Hematopoietic multipotent progenitor cell treated with erythropoietin and hydrocortisone succinate and interleukin-3 and kit ligand, for 17 days (in vitro differentiated cells): Measurements from ENCODE around the gene HAGH.

Source experiments
- DNase-seq: peaks from one replicate; pipeline ENCODE4 v3.0.0-alpha.2; 2015; ENCODE audit warnings: low spot score

Gene HAGH

GRCh38 chr16:1786242-1787055, 40.2 kb downstream of the HAGH start:
- no peak for DNase-seq

GRCh38 chr16:1785846-1786170, 40.8 kb downstream of the HAGH start:
- DNase-seq, result no peak

- DNase-seq, result no peak
Observed at GRCh38 chr16:1784977-1785845, 41.4 kb downstream of the HAGH start.

DNA sequence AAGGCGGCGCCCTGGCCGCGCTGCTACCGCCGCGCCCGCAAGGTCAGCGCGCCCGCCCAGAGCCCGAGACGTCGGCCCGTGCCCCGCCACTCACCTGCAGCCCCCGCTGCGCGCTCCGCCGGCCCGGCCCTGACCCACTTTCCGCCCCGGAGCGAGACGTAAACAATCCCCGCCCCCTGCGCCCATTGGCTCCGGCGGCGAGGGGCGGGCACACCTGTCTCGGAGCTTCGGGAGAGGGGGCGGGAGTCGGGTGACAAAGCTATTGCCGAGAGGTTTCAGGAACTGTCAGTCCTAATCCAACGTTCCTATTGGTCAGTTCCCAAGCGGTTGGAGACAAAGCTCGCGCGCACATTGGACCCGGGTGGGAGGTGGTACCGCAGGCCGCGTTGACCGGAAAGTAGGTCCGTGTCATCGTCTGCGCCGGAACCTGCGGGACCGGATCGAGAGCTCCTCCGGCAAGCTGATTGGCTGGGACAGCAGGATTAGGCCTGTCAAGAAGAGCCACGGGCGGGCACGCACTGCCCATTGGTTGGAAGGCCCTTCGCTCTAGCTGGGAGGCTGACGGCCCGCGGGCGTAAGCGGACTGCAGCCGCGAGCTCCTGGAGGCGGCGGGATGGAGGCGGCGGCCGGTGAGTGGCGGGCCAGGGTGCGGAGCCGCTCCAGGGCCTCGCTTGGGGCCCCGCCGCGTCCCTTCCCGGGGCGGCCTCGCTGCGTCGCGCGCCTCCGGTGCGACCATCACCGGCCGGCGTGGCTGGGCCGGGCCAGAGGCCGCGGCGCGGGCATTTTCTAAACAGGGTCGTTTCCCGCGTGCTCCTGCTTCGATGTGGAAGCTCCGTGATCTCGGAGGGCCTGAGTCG, 44.0 kb downstream of the HAGH start, which contains the start of the genes NUBP2 and SPSB3:
TSS of gene NUBP2 (plus strand) at position 553 of the 857 bp plus-strand sequence. CDS start at position 614, 61 bp downstream.
TSS of gene SPSB3 (minus strand) at position 164 of the 857 bp plus-strand sequence. CDS start 1,088 bp downstream, outside the sequence.
- DNase-seq, result peak; percentile 100

DNA sequence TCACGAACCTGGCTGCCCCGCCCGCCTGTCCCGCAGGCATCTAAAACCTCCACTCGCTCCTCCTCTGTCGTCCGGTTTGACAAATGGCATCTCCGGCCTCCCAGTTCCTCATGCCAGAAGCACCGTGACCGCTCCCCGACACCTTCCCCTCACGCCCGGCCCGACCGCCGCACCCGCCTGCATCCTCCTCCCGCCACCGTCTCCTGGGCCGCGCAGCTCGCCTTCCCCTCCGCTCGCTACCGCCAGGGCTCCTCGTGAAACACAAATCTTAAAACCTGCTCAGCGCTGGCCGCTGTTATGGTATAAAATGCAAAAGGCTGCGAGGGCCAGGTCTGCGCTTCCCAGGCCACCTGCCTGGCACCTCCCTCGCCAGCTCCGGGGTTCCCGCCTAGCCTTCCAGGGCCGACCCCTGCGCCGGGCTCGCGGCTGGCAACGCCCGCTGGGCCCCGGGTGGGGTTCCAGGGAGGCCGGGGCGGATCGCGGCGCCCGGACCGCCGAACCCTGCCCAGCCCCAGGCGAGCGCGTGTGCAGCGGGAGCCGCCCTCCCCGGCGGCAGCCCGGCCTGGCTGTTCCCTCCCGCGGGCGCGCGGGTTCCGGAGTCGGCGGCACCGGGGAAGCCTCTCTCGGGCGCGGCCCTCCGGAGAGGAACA, 44.7 kb downstream of the HAGH start:
- DNase-seq, result no peak

GRCh38 chr16:1781254-1781653, 45.4 kb downstream of the HAGH start:
- no peak for DNase-seq

GRCh38 chr16:1780677-1781072, 46.0 kb downstream of the HAGH start:
- no peak for DNase-seq

- DNase-seq, result no peak
Observed at GRCh38 chr16:1779741-1780676, 46.6 kb downstream of the HAGH start.

DNA sequence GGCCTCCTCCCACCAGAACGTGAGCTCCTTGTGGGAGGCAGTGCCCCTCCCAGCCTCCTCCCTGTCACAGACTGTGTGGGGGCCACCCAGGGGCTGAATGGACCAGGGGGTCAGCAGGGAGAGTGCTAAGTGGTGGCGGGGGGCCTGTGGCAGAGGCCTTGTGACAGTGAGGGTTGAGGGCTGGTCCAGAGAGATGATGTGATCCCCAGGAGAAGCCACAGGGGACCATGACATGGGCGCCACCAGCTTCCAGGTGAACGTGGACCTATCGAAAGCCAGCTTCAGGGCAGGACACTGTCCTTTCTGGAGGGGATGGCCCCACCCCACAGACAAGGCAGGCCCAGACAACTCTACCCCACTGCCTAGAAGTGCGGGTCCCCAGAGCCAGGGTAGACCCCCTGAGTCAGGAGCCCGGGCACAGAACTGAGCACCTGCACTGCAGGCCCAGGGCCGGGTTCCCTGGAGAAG, 47.4 kb downstream of the HAGH start:
- DNase-seq, result no peak

- no peak for DNase-seq
Observed at GRCh38 chr16:1778200-1779179, 48.1 kb downstream of the HAGH start.

GRCh38 chr16:1777375-1778199, 49.0 kb downstream of the HAGH start:
- DNase-seq, result no peak

GRCh38 chr16:1776991-1777374, 49.6 kb downstream of the HAGH start:
- DNase-seq, result no peak

- DNase-seq, result no peak
Observed at GRCh38 chr16:1776672-1776955, 50.0 kb downstream of the HAGH start.

- DNase-seq, result no peak
Observed at GRCh38 chr16:1775846-1776671, 50.6 kb downstream of the HAGH start.

DNA sequence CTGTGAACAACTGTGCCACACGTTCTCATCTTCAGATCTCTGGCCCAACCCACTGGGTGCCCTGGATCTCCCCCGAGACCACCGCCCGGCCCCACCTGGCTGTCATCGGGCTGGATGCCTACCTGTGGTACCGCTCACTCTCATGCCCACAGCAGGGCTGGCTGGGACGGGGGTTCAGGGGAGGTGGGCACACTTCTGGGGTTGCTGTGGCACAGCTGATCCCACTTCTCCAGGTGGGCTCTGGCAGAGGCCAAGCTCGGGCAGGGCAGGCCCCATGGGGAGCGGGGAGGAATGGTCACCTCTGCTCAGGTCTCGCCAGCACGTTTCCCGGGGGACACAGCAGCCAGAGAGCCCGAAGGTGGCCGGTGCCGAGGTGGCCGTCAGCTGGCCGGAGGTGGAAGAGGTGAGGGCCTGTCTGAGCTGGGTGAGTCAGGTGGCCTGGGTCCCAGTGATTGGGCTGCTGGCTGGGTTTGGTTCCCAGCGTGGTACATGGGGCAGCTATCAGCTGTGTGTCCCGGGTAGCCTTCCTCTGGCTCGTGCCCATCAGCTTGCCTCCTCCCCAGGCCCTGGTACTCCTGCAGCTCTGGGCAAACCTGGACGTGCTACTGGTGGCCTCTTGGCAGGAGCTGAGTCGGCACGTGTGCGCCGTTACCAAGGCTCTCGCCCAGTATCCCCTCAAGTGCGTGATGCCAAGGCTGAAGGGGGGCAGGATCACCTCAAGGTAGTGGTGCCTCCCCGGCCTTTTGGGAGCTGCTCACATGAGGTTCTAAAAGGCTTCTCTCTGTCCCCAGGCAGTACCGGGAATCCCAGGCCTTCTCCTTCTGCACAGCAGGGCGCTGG, 51.4 kb downstream of the HAGH start:
- no peak for DNase-seq

GRCh38 chr16:1774448-1774780, 52.2 kb downstream of the HAGH start:
- DNase-seq, result no peak
